SK-MEL-5 (cell line): ENCODE data around the gene OR6Q1. TPM values are rescaled to one million over a fixed set of nuclear protein-coding genes. Genes with fewer than 3 reads are reported as not detected.
A peak's percentile ranks its signal among the peaks of the same experiment; 100 is the strongest.
"Not testable (repeated sequence)": the region's sequence is repeated elsewhere in the genome, so short reads cannot be mapped to it uniquely, and the experiment has no call there.

Source experiments
- DNase-seq: peaks from one replicate; pipeline ENCODE4 v3.0.0-alpha.2; 2016; ENCODE audit warnings: low read depth, low spot score
- in situ Hi-C: cut with HindIII; loops from 2 replicates; pipeline ENCODE4 v1.10.0; 2016; ENCODE audit warnings: low sequenced_read_pairs, high pct_unique_total_duplicates, low pct_unique_long_range_greater_than_20kb
- polyA plus RNA-seq, 2 experiments: library from polyadenylated mRNA; depleted of rRNA; stranded (reverse); fragments of >200 nt; gene quantifications; 2 replicates each; pipeline ENCODE4 v1.2.3, GENCODE V29; 2015
- total RNA-seq: library from RNA; depleted of rRNA; stranded (reverse); fragments of >200 nt; shearing (Covaris generic); gene quantifications from 2 replicates; pipeline ENCODE4 v1.2.3, GENCODE V29; 2014; rRNA removed

The OR6Q1 gene, protein sequence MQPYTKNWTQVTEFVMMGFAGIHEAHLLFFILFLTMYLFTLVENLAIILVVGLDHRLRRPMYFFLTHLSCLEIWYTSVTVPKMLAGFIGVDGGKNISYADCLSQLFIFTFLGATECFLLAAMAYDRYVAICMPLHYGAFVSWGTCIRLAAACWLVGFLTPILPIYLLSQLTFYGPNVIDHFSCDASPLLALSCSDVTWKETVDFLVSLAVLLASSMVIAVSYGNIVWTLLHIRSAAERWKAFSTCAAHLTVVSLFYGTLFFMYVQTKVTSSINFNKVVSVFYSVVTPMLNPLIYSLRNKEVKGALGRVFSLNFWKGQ
- total RNA-seq = not detected in 2 replicates
- polyA plus RNA-seq (2015; cell fraction: cytosol; rRNA removed) = not detected in 2 replicates
- polyA plus RNA-seq (2015; cell fraction: nucleus; rRNA removed) = not detected in 2 replicates

DNA sequence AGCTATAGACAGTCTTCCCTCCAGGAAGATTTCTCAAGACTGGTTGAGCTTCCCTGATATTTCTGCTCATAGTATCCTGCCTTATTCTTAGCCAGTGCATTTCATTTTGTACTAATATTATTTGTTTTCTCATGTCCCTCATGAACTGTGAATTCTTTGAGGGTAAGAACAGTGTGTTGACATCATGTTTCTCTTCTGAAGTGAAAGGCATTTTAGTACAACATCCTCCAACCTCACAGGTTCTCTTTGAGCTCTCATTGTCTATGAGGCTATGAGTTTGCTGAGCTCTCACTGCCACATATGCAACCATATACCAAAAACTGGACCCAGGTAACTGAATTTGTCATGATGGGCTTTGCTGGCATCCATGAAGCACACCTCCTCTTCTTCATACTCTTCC lies at the start of gene OR6Q1:
TSS of gene OR6Q1 (plus strand) at position 301 of the 400 bp plus-strand sequence. CDS start at position 301, 0 bp downstream.
- in situ Hi-C loops = no loop called here
- DNase-seq = no peak

DNA sequence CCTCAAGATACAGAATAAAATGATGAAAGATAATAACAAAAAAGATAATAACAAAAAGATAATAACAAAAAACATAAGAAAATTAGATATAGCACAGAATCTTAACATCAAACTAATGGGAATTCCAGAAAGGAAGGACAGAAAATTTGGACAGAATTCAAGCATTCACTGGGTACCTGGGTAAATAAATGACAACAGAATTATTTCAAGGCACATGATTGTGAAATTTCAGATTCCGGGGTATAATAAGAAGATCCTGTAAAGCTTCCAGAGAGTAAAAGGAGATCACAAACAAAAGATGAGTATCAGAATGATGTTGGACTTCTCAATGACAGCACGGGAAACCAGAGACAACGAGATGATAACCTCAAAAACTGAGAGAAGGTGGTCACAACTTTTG lies 49.2 kb upstream of the OR6Q1 start:
- no peak for DNase-seq
- in situ Hi-C loops = no loop called here

DNA sequence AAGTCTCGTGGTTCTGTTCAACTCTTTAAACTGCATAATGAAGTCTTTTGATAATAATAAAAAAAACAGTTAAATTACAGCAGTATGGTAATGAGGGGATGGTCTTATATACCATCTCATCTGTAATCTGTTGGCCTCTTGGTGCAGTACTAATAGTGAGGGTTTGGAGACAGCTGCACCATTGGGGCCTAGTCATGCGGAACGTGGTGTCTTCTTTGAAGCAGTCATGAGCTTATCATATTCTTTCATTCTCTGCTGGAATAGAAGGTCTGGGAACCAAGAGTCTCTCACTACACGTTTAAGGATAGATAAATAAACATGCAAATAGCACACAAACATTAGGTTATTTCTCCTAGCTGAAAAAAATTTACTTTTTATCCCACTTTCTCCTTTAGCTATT lies 48.0 kb upstream of the OR6Q1 start:
- no peak for DNase-seq
- in situ Hi-C loops = no loop called here

DNA sequence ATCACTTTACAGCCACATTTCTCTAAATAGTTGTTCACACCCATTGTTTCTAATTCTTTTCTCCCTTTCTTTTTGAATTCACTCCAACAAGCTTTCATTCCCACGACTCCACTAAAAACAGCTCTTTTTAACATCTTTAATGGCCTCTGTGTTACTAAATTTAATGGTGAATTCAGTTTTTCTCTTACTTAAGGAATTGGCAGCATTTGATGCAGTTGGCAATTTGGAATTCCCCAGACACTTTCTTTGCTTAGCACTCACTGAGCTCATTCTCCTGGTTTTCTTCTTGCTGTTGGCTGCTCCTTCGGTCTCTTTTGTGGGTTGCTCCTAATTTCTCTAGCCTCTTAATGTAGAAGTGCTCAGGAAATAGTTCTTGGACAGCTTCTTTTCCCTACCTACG lies 47.6 kb upstream of the OR6Q1 start:
- in situ Hi-C loops = no loop called here

DNA sequence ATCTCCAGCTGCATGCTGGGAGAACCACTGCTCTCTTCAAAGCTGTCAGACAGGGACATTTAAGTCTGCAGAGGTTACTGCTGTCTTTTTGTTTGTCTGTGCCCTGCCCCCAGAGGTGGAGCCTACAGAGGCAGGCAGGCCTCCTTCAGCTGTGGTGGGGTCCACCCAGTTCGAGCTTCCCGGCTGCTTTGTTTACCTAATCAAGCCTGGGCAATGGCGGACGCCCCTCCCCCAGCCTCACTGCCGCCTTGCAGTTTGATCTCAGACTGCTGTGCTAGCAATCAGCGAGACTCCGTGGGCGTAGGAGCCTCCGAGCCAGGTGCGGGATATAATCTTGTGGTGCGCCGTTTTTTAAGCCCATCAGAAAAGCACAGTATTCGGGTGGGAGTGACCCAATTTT lies 31.2 kb upstream of the OR6Q1 start:
- DNase-seq, in situ Hi-C loops: not testable (repeated sequence)

More for the DNA sequence above, 47.6 kb upstream of the OR6Q1 start:
- DNase-seq = no peak

DNA sequence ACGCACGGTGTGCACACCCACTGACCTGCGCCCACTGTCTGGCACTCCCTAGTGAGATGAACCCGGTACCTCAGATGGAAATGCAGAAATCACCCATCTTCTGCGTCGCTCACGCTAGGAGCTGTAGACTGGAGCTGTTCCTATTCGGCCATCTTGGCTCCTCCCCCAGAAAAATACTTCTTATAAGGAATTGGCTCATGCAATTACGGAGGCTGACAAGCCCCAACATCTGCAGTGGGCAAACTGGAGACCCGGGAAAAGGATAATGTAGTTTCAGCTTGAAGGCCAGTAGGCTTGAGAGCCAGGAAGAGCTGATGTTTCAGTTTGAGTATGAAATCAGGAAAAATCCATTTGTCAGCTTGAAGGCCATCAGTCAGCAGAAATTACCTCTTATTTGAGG lies 30.7 kb upstream of the OR6Q1 start:
- in situ Hi-C loops, DNase-seq: not testable (repeated sequence)

DNA sequence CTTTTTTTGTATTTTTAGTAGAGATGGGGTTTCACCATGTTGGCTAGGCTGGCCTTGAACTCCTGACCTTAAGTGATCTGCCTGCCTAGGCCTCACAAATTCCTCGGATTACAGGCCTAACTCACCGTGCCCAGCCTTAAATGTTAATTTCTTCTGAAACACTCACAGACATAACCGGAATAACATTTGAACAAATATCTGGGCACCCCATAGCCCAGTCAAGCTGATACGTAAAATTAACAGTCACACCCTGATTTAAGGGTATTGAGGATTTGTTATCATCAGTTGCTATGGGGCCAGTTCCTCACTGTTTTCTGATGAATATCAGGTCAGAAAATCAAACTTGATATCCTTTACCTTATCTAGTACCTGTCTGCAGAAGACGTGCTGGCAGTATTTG lies 30.1 kb upstream of the OR6Q1 start:
- no peak for DNase-seq
- in situ Hi-C loops = no loop called here

DNA sequence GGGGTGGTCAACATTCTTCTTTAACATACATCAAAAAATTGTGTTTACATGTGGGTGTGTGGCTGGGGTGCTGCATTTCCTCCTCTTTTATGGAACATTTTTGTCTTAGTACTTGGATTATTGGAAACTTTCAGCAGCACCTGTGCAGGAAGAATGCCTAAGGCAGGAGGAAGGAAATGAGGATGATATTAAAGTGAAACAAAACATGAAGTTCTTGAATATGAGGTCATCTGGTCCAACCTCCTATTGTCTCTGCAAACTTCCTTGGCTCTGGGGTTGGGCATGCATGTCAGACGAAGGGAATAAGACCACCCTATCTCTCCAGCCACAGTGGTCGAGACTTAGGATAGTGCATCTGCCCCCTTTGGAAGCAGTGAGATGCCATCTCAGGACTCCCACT lies 27.7 kb upstream of the OR6Q1 start:
- DNase-seq = no peak
- in situ Hi-C loops = no loop called here

DNA sequence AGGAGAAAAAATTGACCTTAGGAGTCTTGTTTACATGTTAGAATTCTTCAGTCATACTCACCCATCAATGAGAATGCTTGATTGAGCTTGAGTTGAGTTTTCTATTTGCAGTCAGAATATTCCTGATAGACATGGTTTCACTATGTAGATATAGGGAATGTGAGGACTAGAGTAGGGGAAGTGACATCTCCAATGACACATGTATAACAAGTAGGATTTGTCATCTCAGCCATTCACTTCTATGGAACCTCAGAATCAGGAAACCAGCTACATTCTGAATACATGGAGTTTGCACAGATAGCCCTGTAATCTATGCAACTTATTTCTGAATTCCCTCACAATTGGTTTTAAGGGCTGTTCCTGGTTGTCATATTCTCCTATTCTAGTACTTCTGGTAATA lies 27.2 kb upstream of the OR6Q1 start:
- in situ Hi-C loops = no loop called here
- DNase-seq = no peak

DNA sequence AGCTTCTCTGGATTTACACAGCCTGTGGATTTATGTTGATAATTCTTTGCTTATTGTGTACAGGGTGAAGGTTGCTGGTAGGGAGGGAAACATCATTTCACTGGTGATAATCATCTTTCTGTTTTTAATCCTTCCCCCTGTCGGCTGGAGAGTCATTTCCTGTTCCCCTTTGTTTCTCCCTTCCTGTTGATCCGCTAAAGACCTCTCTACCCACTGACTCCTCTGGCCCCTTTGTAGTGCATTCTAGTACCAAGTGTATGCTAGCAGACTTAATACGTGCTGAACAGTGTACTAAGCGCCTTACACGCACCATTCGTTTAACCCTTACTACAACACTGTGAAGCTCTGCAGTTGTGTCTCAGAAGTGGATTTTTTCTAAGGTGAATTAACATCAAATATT lies 26.1 kb upstream of the OR6Q1 start:
- in situ Hi-C loops = no loop called here
- no peak for DNase-seq

DNA sequence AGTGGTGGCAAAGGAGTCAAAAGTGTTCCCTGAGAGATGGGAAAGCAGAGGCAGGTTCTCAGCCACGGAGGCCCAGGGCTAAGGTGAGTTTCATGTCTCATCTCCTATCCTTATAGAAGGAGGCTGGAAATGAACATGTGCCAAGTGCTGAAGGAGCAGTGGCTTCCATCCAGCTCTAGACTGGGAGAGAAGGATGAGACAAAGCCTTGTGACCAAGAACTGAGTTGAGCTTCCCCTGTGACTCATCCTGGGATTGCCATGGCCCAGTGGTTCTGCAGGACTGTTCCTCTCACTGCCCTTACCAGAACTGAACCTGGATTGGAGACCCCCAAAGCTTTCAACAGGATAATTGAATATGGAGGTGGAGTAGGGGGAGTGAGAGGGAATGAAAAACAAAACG lies 23.8 kb upstream of the OR6Q1 start:
- in situ Hi-C loops = no loop called here
- peak; percentile 39 for DNase-seq

DNA sequence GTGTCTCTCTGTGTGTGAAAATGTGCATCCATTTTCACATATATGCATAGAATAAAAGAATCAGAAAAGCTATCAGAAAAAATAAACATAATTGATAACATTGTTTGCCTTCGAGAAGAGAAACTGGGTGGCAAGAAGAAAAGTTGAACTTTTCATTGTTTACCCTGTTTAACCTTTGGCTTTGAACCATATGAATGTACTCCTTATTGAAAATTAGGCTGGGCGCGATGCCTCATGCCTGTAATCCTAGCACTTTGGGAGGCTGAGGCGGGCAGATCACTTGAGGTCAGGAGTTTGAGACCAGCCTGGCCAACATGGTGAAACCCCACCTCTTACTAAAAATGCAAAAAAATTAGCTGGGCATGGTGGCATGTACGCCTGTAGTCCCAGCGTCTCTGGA lies 19.0 kb upstream of the OR6Q1 start:
- in situ Hi-C loops = no loop called here
- no peak for DNase-seq

DNA sequence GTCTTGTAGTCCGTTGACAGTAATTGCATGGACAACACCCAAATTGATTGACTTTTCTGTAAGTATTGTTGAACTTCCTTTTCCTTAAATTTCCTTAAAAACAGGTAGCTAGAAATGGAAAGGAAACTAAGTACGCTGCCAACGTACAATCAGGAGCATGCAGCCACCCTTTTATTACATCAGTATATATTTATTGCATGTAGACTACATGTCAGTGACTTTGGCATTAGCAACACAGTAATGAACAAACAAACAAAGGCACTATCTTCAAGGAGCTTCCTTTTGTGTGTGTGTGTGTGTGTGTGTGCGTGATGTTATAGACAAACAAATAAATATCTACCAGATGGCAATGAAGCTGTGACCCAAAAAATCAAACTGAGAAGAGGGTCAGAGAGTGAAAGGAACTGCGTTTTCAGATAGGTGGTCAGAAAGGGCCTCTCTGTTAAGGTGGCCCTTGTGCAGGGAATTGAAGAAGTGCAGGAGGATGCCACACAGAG lies 7.3 kb upstream of the OR6Q1 start, which contains the start of gene OR9Q1:
TSS of gene OR9Q1 (plus strand) at position 447 of the 497 bp plus-strand sequence. CDS start 155,564 bp downstream, outside the sequence.
- in situ Hi-C loops = no loop called here
- no peak for DNase-seq

DNA sequence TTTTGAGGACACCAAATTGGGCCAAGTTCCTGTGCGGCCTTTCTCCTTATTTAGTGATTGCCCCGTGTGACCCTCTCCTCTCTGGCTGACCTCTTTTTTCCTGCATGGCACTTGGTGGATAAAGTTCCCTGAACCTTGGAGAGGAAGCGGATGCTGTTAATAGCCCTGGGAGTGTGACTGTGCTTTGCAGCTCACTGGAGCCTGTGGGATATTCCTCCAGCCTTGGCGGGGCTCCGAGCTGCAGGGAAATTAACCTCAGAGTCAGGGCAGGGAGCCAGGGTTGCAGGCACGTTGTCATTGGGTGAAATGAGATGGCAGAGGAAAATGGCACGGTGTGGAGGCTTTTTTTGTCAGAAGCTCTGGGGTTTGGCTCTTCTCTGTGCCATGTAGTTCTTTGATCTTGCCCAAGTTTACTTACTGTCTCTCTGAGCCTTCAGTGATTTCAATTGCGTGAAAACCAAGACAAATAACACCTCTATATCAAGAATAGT lies 6.1 kb upstream of the OR6Q1 start:
- no peak for DNase-seq
- in situ Hi-C loops = no loop called here

DNA sequence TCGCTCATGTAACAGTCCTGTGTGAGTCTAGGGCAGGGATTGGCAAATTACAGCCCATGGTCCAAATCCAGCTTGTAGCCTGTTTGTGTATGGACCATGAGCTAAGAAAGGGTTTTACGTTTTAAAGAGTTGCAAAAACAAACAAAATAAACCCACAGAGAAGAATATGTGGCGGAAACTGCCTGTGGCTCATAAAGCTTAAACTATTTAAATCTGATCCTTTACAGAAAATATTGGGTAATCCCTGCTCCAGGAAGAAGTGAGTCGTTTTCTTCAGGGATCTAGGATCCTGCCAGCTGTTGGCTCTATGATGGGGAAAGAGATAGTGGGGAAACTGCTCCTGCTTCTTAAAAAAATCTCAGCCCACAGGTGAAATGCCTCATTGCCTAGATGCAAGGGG lies 3.4 kb upstream of the OR6Q1 start:
- DNase-seq = no peak

DNA sequence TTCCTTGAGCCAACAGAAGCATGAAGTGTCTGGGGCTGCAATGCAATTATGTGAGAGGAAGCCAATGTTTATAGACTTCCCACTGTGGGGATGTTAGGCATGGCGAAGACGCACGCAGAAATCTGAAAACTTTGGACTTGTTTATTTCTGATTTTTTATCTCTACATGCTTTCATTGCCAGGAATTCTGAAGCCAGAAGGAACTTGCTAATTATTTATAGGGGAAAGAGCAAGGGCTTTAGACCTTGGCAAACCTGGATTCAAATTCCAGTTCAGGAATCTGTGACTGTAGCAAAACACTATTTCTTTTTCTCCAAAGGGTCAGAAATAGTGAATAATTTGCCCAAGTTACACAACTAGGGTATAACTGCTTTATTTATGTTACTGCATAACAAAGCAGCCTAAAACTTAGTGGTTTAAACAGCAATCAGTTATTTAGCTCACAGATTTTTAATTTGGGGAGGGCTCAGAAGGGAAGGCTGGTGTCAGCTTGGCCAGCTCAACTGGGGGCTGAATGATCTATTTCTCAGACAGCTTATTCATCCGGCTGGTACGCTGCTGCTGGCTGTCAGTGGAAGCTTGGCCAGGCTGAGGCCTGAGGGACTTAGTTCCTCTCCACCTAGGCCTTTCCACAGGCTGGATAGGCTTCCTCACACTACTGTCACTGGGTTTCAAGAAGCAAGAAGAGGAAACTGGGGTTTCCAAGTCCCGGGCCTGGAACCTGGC lies 1.9 kb upstream of the OR6Q1 start:
- no peak for DNase-seq
- in situ Hi-C loops = no loop called here

More for the DNA sequence above, 3.4 kb upstream of the OR6Q1 start:
- in situ Hi-C loops = no loop called here

DNA sequence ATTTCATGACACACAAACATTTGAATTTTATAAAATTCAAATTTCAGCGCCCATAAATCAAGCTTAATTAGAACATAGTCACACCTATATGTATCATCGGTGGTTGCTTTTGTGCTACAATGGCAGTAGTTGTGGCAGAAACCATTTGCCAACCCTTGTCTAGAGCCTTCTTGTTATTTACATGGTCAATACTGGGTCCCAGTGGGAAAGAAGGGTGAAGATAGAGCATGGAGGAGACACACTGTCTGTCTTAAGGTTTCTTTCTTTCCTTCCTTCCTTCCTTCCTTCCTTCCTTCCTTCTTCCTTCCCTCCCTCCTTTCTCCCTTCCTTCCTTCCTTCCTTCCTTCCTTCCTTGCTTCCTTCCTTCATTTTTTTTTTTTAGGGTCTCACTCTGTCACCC lies 3.7 kb downstream of the OR6Q1 start:
- DNase-seq = no peak
- in situ Hi-C loops = no loop called here

DNA sequence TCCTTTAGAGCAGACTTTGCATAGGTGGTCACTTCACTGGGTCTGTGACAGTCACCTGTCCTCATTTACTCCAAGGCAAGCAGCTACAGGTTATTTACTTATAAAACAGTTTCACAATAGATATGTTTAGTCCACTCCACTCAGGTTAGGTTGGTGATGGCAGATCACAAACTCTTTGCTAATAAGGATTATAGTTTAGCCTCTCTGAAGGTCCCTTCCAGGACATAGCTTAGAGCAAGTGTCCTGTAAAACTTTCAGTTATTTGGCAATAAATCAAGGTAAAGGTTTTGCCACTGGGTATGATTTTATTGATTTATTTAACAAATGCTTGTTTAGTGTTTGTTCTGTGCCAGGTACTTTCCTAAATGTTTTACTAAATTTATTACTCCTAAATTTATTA lies 8.8 kb downstream of the OR6Q1 start:
- in situ Hi-C loops = no loop called here

More for the DNA sequence above, 8.8 kb downstream of the OR6Q1 start:
- no peak for DNase-seq
